Measurements from ENCODE around the gene PLCXD3.

- TF ChIP-seq EZH2 (IDR thresholded peaks at IDR 0.05; ENCODE audit: insufficient read depth, poor library complexity, severe bottlenecking) (no peak), EZH2phosphoT487 (IDR thresholded peaks at IDR 0.05; ENCODE audit: insufficient read depth, low read depth) (no peak)
These were observed 24.9 kb downstream of the PLCXD3 start for GRCh38 chr5:41485533-41485932.

Data from GM23248 (cell line).